ENCODE data around the gene TNFRSF18.

TNFRSF18 gene

DNA sequence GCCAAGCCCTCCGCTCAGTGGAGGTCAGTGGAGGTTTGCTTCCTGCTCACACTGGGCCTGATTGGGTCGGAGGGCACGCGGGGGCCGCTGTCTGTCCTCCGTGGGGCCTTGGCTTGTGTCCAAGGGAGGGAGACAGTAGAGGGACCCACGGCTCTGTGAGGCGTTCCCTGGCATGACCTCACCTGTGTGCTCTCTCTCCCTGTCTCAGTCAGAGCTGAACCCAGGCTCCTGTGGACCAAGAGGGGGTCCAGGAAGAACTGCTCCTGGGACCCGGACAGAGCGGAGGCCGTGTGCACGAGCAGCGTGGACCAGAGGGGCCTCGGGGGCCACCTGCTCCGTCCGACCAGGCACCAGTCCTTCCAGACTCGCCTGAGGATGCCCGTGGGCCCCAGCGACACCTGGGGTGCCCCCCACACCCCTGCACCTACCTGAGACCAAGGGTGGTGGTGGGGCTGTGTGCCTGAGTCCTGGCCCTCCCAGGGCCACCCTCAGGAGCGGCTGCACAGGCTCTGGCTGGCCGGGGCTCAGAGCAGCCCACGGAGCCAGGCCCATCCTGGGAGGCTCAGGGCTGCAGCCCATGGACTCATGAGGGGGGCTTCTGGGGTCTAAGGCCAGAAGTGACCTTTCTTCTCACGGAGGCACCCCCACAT is 46.0 kb downstream of the TNFRSF18 start:
- H3K4me3 Mint-ChIP-seq, result no peak overlapping the region
- H3K27ac Mint-ChIP-seq, result no peak overlapping the region
- ATAC-seq (ENCODE audit: low read depth) (no peak), DNase-seq (ENCODE audit: low spot score in 2 of 2) (no peak)
- peaks cover 4% of the 10 kb centered on the region for H3K4me1 Mint-ChIP-seq
- no peaks in the 10 kb centered on the region for H3K9me3 Mint-ChIP-seq
- no peaks in the 10 kb centered on the region for H3K27me3 Mint-ChIP-seq
- no peaks in the 10 kb centered on the region for H3K36me3 Mint-ChIP-seq

DNA sequence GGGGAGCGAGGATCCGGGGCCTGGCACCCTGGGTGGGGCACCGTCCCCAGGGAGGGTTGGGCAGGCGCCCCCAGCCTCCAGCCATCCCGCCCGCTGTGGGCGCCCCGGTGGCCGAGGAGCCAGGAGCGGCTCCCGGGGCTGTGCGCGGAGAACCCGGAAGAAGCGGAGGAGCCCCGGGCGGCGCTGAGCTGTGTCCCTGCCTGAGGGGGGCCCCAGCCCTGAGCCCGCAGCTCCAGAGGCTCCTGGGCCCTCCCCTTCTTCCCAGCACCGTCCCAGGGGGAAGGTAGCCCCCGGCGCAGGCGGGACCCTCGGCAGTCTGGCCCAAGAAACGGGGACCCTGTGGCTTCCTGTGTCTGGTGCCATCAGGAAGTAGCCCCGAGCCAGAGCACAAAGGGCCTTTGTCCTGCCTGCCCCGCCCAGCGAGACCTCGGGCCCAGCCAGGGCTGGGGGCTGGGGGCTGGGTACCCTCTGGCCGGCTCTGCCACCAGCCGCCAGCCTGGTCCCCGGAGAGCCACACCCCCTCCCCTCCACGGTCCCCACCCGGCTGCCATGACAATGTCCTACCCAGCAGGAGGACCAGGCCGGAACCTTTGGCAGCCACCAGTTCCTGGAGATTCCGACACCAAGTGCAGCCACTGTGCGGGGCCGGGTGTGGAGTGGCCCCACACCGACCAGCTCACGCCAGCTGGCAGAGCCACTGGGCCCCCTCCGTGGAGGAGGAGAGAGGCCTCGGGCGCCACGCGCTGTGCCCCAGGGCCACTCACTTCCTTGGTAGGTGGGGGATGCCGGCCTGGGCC is 48.3 kb downstream of the TNFRSF18 start:
- Mint-ChIP-seq H3K4me3 (peak overlapping the region; percentile 87), H3K36me3 (peaks cover 1% of the 10 kb centered on the region), H3K9me3 (peaks cover 3% of the 10 kb centered on the region), H3K27me3 (no peaks in the 10 kb centered on the region), H3K27ac (peak overlapping the region; percentile 75), H3K4me1 (peaks cover 4% of the 10 kb centered on the region)
- no peak for DNase-seq (ENCODE audit: low spot score in 2 of 2)
- ATAC-seq (ENCODE audit: low read depth), result peak; percentile 75

DNA sequence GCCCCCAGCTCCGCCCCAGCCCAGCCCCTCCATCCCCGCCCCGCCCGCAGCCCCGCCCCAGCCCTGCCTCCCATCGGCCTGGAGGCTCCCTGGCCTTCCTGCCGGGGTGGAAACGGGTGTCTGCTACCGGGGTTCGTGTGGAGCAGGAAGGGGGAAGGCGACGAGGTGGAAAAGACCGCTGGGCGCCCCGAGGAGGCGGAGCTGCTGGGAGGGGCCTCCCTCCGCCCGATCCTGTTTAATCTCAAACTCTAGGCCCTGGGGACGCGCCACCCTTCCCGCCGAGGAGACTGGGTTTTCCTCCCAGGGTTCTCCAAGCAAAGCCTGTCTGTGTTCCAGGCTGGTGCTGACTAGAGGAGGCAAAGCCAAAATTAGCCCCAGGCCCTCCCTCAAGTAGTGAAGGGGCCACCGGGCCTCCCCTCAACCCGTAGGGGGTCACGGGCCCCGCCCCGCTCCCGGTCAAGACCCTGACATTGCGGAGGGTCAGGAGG is 48.9 kb downstream of the TNFRSF18 start:
- Mint-ChIP-seq H3K27me3 (no peaks in the 10 kb centered on the region), H3K36me3 (peaks cover 1% of the 10 kb centered on the region), H3K9me3 (peaks cover 10% of the 10 kb centered on the region), H3K27ac (peak overlapping the region; percentile 75), H3K4me1 (peaks cover 7% of the 10 kb centered on the region), H3K4me3 (peak overlapping the region; percentile 87)
- DNase-seq (ENCODE audit: low spot score in 2 of 2) (no peak), ATAC-seq (ENCODE audit: low read depth) (peak; percentile 66)

DNA sequence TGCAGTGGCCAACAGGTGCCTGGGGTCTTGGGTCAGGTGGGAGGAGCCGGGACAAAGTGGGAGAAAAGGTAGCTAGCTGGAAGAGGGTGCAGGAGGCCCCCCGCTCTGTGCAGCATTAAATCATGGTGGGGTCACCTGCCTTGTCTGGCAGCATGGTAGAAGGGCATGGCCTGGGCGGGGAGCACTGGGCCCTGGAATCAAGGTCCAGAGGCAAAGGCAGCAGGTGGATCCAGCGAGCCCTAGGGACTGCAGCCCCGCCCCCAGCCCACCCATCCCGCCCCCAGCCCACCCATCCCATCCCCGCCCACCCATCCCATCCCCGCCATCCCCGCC is 49.4 kb downstream of the TNFRSF18 start:
- ATAC-seq (ENCODE audit: low read depth) (no peak), DNase-seq (ENCODE audit: low spot score in 2 of 2) (no peak)
- peak overlapping the region; percentile 75 for H3K27ac Mint-ChIP-seq
- H3K9me3 Mint-ChIP-seq, result peaks cover 13% of the 10 kb centered on the region
- H3K4me3 Mint-ChIP-seq, result peak overlapping the region; percentile 73
- H3K4me1 Mint-ChIP-seq, result peaks cover 10% of the 10 kb centered on the region
- no peaks in the 10 kb centered on the region for H3K27me3 Mint-ChIP-seq
- H3K36me3 Mint-ChIP-seq, result peaks cover 1% of the 10 kb centered on the region

DNA sequence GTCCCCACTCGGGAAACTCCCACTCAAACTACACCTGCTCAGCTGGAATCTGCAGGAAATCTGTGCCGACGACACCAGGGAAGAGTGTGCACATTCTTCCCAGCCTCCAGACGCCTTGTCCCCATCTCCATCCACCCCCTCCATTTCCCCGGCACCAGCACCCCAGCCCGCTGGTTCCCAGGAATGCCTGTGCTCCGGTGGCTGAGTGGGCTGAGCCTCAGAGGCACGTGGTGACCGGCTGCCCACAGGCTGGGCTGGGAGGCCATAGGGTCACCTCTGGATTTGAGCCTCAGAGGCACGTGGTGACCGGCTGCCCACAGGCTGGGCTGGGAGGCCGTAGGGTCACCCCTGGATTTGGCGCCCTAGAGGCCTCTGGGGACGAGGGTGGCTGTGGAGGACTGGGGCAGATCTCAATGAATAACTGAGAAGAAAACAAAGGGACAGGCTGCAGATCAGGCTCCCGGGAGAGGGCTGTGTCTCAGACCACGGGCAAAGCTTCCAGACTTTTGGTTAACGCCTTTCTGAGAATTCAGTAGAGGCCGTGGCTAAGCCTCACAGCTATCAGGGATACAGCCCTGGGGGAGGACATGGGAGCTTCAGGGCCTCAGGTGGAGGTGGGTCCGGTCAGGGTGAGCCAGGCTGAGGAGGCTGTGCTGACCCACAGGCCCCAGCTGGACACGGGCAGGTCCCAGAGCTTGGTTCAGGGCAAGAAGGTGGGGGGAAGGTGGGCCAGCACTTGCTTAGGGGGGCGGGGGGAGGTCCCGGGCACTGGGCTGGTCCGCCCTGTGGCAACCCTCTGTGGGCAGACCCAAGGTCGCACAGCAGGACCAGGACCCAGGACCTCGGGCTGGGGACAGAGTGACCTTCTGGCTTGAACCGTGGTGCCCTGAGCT is 50.0 kb downstream of the TNFRSF18 start:
- peak overlapping the region; percentile 75 for H3K27ac Mint-ChIP-seq
- H3K36me3 Mint-ChIP-seq, result peaks cover 1% of the 10 kb centered on the region
- peaks cover 10% of the 10 kb centered on the region for H3K4me1 Mint-ChIP-seq
- no peak for ATAC-seq (ENCODE audit: low read depth)
- H3K9me3 Mint-ChIP-seq, result peaks cover 13% of the 10 kb centered on the region
- H3K27me3 Mint-ChIP-seq, result no peaks in the 10 kb centered on the region
- H3K4me3 Mint-ChIP-seq, result peak overlapping the region; percentile 73
- no peak for DNase-seq (ENCODE audit: low spot score in 2 of 2)

DNA sequence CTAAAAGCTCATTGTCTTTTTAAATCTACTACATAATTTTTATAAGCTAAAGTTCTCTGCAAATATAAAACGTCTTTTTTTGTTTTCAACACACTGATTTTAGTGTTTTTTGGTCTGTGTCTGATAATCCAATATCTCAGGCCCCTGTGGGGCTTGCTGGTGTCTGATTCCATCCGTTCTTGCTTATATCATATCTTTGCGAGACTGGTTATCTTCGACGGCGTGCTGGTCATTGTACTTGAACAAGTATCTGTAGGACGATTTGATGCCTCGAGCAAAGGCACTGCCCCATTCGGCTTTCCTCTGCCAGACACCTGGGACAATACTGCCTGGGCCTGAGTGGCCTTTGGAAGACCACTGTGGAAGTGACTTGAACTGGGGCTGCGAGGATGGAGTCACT is 51.1 kb downstream of the TNFRSF18 start:
- H3K36me3 Mint-ChIP-seq, result peaks cover 1% of the 10 kb centered on the region
- no peaks in the 10 kb centered on the region for H3K27me3 Mint-ChIP-seq
- DNase-seq (ENCODE audit: low spot score in 2 of 2) (no peak), ATAC-seq (ENCODE audit: low read depth) (no peak)
- H3K27ac Mint-ChIP-seq, result no peak overlapping the region
- peaks cover 13% of the 10 kb centered on the region for H3K9me3 Mint-ChIP-seq
- H3K4me1 Mint-ChIP-seq, result peaks cover 10% of the 10 kb centered on the region
- no peak overlapping the region for H3K4me3 Mint-ChIP-seq

DNA sequence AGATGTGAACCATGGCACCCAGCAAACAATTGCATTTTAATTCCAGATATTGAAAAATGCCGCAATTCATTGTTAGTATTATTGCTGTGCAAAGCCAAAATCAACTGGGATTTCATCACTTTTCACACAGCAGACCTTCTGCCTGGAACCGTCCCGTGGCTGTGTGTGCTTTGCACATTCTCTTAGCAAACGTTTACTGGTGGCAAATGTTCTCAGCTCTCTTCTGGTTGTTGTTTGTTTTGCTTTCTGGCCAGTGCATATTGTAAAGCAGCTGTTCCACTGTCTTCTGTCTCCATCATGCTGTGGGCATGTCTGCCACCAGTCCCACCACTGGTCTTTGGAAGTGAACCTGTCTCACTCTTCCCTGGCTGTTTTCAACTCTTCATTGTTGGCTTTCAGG is 52.5 kb downstream of the TNFRSF18 start:
- ATAC-seq (ENCODE audit: low read depth) (no peak), DNase-seq (ENCODE audit: low spot score in 2 of 2) (no peak)
- Mint-ChIP-seq H3K36me3 (peaks cover 1% of the 10 kb centered on the region), H3K9me3 (peaks cover 13% of the 10 kb centered on the region), H3K27me3 (no peaks in the 10 kb centered on the region), H3K27ac (peak overlapping the region; percentile 62), H3K4me3 (no peak overlapping the region), H3K4me1 (peaks cover 10% of the 10 kb centered on the region)

All from memory B cell (primary cell).